Progenitor cell of endocrine pancreas (in vitro differentiated cells): ENCODE measurements around the gene FAM114A1. TPM values are rescaled to one million over a fixed set of nuclear protein-coding genes. Genes with fewer than 3 reads are reported as not detected.

Experiments
- DNase-seq: peaks from one replicate; pipeline ENCODE4 v3.0.0; 2021; ENCODE audit warnings: low spot score; ENCODE audit not compliant: unreplicated experiment
- H3K27ac Mint-ChIP-seq: 2 replicates; pipeline ENCODE4 v1.8.0; 2021; ENCODE audit warnings: mild to moderate bottlenecking, moderate library complexity, mixed read lengths
- H3K27me3 Mint-ChIP-seq: 2 replicates; pipeline ENCODE4 v1.8.0; 2021; ENCODE audit warnings: mixed read lengths
- H3K36me3 Mint-ChIP-seq: 2 replicates; pipeline ENCODE4 v1.8.0; 2022; ENCODE audit warnings: mixed read lengths; ENCODE audit not compliant: insufficient read depth
- H3K4me1 Mint-ChIP-seq: 2 replicates; pipeline ENCODE4 v1.8.0; 2021; ENCODE audit warnings: low read depth, mixed read lengths
- H3K4me3 Mint-ChIP-seq: 2 replicates; pipeline ENCODE4 v1.8.0; 2021; ENCODE audit warnings: low read depth, mild to moderate bottlenecking, moderate library complexity, mixed read lengths
- H3K9me3 Mint-ChIP-seq: 2 replicates; pipeline ENCODE4 v1.8.0; 2021; ENCODE audit warnings: low read depth, mixed read lengths
- CTCF ChIP-seq: fragments of 200-600 bp; sonication (generic); IDR thresholded peaks from one replicate; pipeline ENCODE4 v1.5.0; 2021; ENCODE audit warnings: antibody characterized with exemption, mild to moderate bottlenecking; ENCODE audit not compliant: unreplicated experiment
- total RNA-seq: library from RNA; stranded (reverse); gene quantifications from 2 replicates; pipeline ENCODE4 v1.2.1, GENCODE V29; 2021

Gene FAM114A1
- total RNA-seq, 1 donor from 2014 or later: 32.6 TPM

- no peak for DNase-seq
- no peak for TF ChIP-seq CTCF
- H3K4me1 Mint-ChIP-seq: no peaks in the 10 kb centered on the region
- peaks cover 13% of the 10 kb centered on the region for H3K36me3 Mint-ChIP-seq
- H3K4me3 Mint-ChIP-seq: no peak overlapping the region
- no peaks in the 10 kb centered on the region for H3K9me3 Mint-ChIP-seq
- H3K27me3 Mint-ChIP-seq: no peaks in the 10 kb centered on the region
- no peak overlapping the region for H3K27ac Mint-ChIP-seq
Measured at GRCh38 chr4:38943343-38943742, 75.7 kb downstream of the FAM114A1 start.

- Mint-ChIP-seq H3K4me3 (no peak overlapping the region), H3K36me3 (peaks cover 11% of the 10 kb centered on the region), H3K4me1 (no peaks in the 10 kb centered on the region), H3K27me3 (no peaks in the 10 kb centered on the region), H3K9me3 (no peaks in the 10 kb centered on the region), H3K27ac (no peak overlapping the region)
- DNase-seq: no peak
- no peak for TF ChIP-seq CTCF
Measured at GRCh38 chr4:38944440-38944839, 76.8 kb downstream of the FAM114A1 start.

- peak overlapping the region; percentile 12 for H3K27ac Mint-ChIP-seq
- no peak for TF ChIP-seq CTCF
- H3K27me3 Mint-ChIP-seq: no peaks in the 10 kb centered on the region
- peaks cover 6% of the 10 kb centered on the region for H3K4me1 Mint-ChIP-seq
- no peak overlapping the region for H3K4me3 Mint-ChIP-seq
- no peak for DNase-seq
- H3K9me3 Mint-ChIP-seq: no peaks in the 10 kb centered on the region
- H3K36me3 Mint-ChIP-seq: peaks cover 8% of the 10 kb centered on the region
Measured at GRCh38 chr4:38946919-38947318, 79.3 kb downstream of the FAM114A1 start.

- no peak overlapping the region for H3K27ac Mint-ChIP-seq
- no peak for TF ChIP-seq CTCF
- peaks cover 8% of the 10 kb centered on the region for H3K36me3 Mint-ChIP-seq
- no peaks in the 10 kb centered on the region for H3K9me3 Mint-ChIP-seq
- no peak overlapping the region for H3K4me3 Mint-ChIP-seq
- peaks cover 4% of the 10 kb centered on the region for H3K27me3 Mint-ChIP-seq
- DNase-seq: no peak
- peaks cover 6% of the 10 kb centered on the region for H3K4me1 Mint-ChIP-seq
Measured at GRCh38 chr4:38948551-38948950, 80.9 kb downstream of the FAM114A1 start.

GRCh38 chr4:38949411-38950051 is 81.9 kb downstream of the FAM114A1 start:
- Mint-ChIP-seq H3K9me3 (no peaks in the 10 kb centered on the region), H3K27ac (no peak overlapping the region), H3K36me3 (peaks cover 5% of the 10 kb centered on the region), H3K27me3 (peaks cover 7% of the 10 kb centered on the region), H3K4me1 (peaks cover 10% of the 10 kb centered on the region), H3K4me3 (no peak overlapping the region)
- DNase-seq: no peak
- TF ChIP-seq CTCF: no peak
